Suprapubic skin (tissue), 3 donors: ENCODE data around the gene ADCY4.

Experiments used
- POLR2AphosphoS5 ChIP-seq, 3 donors: sonication (generic); formaldehyde crosslinking; IDR thresholded peaks; one replicate each; pipeline ENCODE4 v1.6.1; 2017; ENCODE audit warnings: antibody characterized with exemption in 3 of 3
- TF ChIP-seq, protein P1 (sequence below), 2 donors: fragments of 200-600 bp in 1 of 2; fragments of 450-650 bp in 1 of 2; sonication (generic) in 1 of 2; IDR thresholded peaks; one replicate each; pipeline ENCODE4 v1.5.1; 2016 to 2019; ENCODE audit warnings: antibody characterized with exemption in 2 of 2, mild to moderate bottlenecking in 1 of 2, moderate library complexity in 1 of 2

DNA sequence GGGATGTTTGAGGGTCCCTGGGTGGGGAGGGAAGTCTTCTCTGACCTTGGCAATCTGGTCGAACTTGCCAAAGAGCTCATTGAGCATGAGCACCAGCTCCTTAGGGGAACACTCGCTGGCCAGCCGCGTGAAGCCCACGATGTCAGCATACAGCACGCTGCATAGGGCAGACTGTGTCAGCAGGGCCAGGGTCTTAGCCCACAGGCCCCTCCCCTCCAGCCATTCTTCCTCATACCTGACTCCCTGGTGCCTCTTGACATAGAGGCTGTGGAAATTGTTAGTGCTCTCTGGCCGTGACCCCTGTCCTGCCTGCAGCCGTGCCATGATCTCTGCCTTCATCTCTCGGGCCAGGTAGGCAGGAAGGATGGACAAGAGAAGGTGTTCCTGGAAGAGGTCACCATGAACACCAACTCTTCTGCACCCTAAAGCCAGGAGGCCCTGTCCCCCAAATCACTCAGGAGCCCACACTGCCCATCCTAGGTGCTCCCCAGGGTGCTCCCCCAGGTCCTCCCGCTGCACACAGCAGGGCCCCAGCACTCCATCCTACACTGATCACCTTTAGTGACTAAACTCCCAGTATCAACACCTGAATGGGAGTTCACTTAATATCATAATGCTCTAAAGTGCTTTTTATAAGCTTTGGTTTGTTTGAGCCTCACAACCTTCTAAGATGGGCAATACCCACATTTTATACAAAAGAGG, 3.7 kb downstream of the ADCY4 start:
- no peak for TF ChIP-seq POLR2AphosphoS5 (IDR thresholded peaks at IDR 0.05)
- TF ChIP-seq, protein P1, sequence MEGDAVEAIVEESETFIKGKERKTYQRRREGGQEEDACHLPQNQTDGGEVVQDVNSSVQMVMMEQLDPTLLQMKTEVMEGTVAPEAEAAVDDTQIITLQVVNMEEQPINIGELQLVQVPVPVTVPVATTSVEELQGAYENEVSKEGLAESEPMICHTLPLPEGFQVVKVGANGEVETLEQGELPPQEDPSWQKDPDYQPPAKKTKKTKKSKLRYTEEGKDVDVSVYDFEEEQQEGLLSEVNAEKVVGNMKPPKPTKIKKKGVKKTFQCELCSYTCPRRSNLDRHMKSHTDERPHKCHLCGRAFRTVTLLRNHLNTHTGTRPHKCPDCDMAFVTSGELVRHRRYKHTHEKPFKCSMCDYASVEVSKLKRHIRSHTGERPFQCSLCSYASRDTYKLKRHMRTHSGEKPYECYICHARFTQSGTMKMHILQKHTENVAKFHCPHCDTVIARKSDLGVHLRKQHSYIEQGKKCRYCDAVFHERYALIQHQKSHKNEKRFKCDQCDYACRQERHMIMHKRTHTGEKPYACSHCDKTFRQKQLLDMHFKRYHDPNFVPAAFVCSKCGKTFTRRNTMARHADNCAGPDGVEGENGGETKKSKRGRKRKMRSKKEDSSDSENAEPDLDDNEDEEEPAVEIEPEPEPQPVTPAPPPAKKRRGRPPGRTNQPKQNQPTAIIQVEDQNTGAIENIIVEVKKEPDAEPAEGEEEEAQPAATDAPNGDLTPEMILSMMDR (IDR thresholded peaks at IDR 0.05): no peak
